Erythroblast (primary cell): ENCODE results near the gene POU6F2.

ENCODE experiments used
- GATA1 ChIP-seq: IDR thresholded peaks from 2 replicates; pipeline ENCODE4 v1.6.1; 2011; ENCODE audit warnings: low read depth, mild to moderate bottlenecking, control low read depth, low read length, moderate library complexity
- POLR2A ChIP-seq: IDR thresholded peaks from 2 replicates; pipeline ENCODE4 v1.6.1; 2011; ENCODE audit warnings: mild to moderate bottlenecking, low read length

DNA sequence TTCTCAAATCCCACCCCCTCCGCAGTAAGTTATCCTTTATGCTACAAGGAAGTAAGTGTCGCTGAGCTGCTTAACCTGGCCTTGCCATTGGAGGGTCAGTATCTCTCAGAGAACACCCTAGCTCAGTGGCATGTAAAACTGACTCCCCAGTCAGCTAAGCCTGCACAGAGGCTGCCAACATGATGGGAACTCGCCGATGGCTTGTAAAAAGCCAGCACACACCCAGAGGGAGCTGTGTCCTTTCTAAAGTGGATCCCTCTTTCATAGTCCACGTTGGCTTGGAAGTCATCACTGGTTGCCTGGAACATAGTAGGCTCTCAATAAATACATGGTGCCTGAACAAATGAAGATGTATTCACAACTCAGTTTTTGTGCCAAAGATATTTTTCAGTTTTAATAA, 339.4 kb downstream of the POU6F2 start:
- TF ChIP-seq POLR2A (no peak), GATA1 (no peak)
